Neural progenitor cell (in vitro differentiated cells): ENCODE results near the gene SEC16A. TPM values are rescaled to one million over a fixed set of nuclear protein-coding genes. Genes with fewer than 3 reads are reported as not detected.
A peak's percentile ranks its signal among the peaks of the same experiment; 100 is the strongest.

Experiments used
- DNase-seq: peaks from one replicate; pipeline ENCODE4 v3.0.0-alpha.2; 2016; ENCODE audit warnings: low spot score
- H2AFZ ChIP-seq: fragments of 200-600 bp; sonication (generic); replicated peaks from 2 replicates; pipeline ENCODE4 v1.6.1; 2016; ENCODE audit warnings: antibody characterized with exemption
- H3F3A ChIP-seq: fragments of 200-600 bp; sonication (generic); 2 replicates; pipeline ENCODE4 v1.6.1; 2016; ENCODE audit warnings: antibody characterized with exemption, low read depth
- H3K27ac ChIP-seq: fragments of 200-600 bp; sonication (generic); 2 replicates; pipeline ENCODE4 v1.5.1; 2016; ENCODE audit warnings: mild to moderate bottlenecking
- H3K27me3 ChIP-seq: fragments of 200-600 bp; sonication (generic); 2 replicates; pipeline ENCODE4 v1.6.1; 2016; ENCODE audit warnings: mild to moderate bottlenecking, moderate library complexity
- H3K36me3 ChIP-seq: fragments of 200-600 bp; sonication (generic); 2 replicates; pipeline ENCODE4 v1.5.1; 2016
- H3K4me1 ChIP-seq: fragments of 200-600 bp; sonication (generic); 2 replicates; pipeline ENCODE4 v1.6.1; 2016; ENCODE audit warnings: mixed run types
- H3K4me2 ChIP-seq: fragments of 200-600 bp; sonication (generic); 2 replicates; pipeline ENCODE4 v1.6.1; 2016
- H3K4me3 ChIP-seq: fragments of 200-600 bp; sonication (generic); 2 replicates; pipeline ENCODE4 v1.5.1; 2016
- H3K79me2 ChIP-seq: fragments of 200-600 bp; sonication (generic); 2 replicates; pipeline ENCODE4 v1.6.1; 2016; ENCODE audit warnings: low read depth
- H3K9ac ChIP-seq: fragments of 200-600 bp; sonication (generic); 2 replicates; pipeline ENCODE4 v1.6.1; 2016
- H3K9me3 ChIP-seq: fragments of 200-600 bp; sonication (generic); 2 replicates; pipeline ENCODE4 v1.5.1; 2016; ENCODE audit warnings: low read depth
- H4K20me1 ChIP-seq: fragments of 200-600 bp; sonication (generic); 2 replicates; pipeline ENCODE4 v1.6.1; 2016; ENCODE audit warnings: low read depth
- H3K27ac Mint-ChIP-seq: 3 replicates; pipeline ENCODE4 v1.8.0; 2021; ENCODE audit warnings: mixed read lengths
- H3K27me3 Mint-ChIP-seq: 2 replicates; pipeline ENCODE4 v1.8.0; 2022; ENCODE audit warnings: low read depth, mild to moderate bottlenecking, inconsistent platforms, moderate library complexity, mixed read lengths; ENCODE audit not compliant: insufficient read depth
- H3K36me3 Mint-ChIP-seq: 3 replicates; pipeline ENCODE4 v1.8.0; 2021; ENCODE audit warnings: mixed read lengths
- H3K4me1 Mint-ChIP-seq: 3 replicates; pipeline ENCODE4 v1.8.0; 2021; ENCODE audit warnings: mixed read lengths
- H3K4me3 Mint-ChIP-seq: 3 replicates; pipeline ENCODE4 v1.8.0; 2021; ENCODE audit warnings: mild to moderate bottlenecking, moderate library complexity, mixed read lengths
- H3K9me3 Mint-ChIP-seq: 3 replicates; pipeline ENCODE4 v1.8.0; 2020; ENCODE audit warnings: mixed read lengths
- EZH2 ChIP-seq: fragments of 200-600 bp; sonication (generic); IDR thresholded peaks from 2 replicates; pipeline ENCODE4 v1.6.1; 2017; ENCODE audit warnings: antibody characterized with exemption, mild to moderate bottlenecking, moderate library complexity
- EZH2phosphoT487 ChIP-seq: fragments of 200-600 bp; sonication (generic); IDR thresholded peaks from 2 replicates; pipeline ENCODE4 v1.6.1; 2017; ENCODE audit warnings: antibody characterized with exemption
- total RNA-seq: library from RNA; depleted of rRNA; stranded (reverse); fragments of >200 nt; gene quantifications from 2 replicates; pipeline ENCODE4 v1.2.3, GENCODE V29; 2015; ENCODE audit warnings: low replicate concordance
- TF ChIP-seq, protein P1 (sequence below): fragments of 200-600 bp; sonication (generic); IDR thresholded peaks from 2 replicates; pipeline ENCODE4 v1.5.1; 2017; ENCODE audit warnings: antibody characterized with exemption, mild to moderate bottlenecking

The SEC16A gene
- total RNA-seq, 1 donor from 2014 or later = 16.8 TPM

DNA sequence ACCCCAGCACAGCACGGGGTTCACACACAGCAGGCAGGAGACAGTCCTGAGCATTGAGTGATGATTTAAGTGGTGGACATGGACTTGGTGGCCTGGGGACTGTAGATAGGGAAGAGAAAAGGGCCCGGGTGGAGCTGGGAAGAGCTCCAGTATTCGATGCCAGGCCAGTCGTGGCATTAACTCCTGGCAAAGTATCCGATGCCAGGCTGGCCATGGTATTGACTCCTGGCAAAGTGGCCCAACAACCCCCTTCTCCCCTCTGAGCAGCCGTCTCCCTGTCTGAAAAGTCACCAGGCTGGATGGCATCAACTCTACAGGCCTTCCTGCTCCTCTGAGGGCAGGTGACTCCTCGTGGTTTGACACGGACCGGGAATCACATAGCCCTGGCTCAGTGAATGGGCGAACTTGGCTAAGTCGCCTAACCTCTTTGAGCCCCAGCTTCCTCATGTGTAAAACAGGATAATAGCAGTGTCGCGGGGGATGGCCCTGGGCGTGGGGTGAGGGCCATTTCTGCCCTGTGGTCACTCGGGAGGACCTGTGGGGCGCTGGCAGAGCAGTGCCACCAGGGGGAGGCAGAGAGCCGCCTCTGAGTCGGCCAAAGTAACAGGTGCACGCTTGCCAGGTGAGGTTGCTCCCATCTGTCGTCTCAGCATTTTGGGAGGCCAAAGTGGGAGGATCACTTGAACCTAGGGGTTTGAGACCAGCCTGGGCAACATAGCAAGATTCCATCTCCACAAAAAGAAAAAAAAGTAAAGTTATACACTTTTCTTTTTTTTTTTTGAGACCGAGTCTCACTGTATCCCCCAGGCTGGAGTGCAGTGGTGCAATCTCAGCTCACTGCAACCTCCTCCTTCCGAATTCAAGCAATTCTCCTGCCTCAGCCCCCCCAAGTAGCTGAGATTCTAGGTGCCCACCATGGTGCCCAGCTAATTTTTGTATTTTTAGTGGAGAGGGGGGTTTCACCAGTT is 5.7 kb upstream of the SEC16A start:
- H3K4me3 Mint-ChIP-seq = no peak overlapping the region
- Histone ChIP-seq H4K20me1 (peaks cover 24% of the 10 kb centered on the region), H2AFZ (no peak overlapping the region), H3F3A (peaks cover 16% of the 10 kb centered on the region), H3K27ac (no peak overlapping the region), H3K4me1 (no peaks in the 10 kb centered on the region), H3K9me3 (no peaks in the 10 kb centered on the region), H3K79me2 (peaks cover 8% of the 10 kb centered on the region), H3K36me3 (no peaks in the 10 kb centered on the region), H3K27me3 (no peaks in the 10 kb centered on the region), H3K4me2 (no peak overlapping the region), H3K4me3 (no peak overlapping the region), H3K9ac (no peak overlapping the region)
- peaks cover 3% of the 10 kb centered on the region for H3K36me3 Mint-ChIP-seq
- TF ChIP-seq, protein P1, sequence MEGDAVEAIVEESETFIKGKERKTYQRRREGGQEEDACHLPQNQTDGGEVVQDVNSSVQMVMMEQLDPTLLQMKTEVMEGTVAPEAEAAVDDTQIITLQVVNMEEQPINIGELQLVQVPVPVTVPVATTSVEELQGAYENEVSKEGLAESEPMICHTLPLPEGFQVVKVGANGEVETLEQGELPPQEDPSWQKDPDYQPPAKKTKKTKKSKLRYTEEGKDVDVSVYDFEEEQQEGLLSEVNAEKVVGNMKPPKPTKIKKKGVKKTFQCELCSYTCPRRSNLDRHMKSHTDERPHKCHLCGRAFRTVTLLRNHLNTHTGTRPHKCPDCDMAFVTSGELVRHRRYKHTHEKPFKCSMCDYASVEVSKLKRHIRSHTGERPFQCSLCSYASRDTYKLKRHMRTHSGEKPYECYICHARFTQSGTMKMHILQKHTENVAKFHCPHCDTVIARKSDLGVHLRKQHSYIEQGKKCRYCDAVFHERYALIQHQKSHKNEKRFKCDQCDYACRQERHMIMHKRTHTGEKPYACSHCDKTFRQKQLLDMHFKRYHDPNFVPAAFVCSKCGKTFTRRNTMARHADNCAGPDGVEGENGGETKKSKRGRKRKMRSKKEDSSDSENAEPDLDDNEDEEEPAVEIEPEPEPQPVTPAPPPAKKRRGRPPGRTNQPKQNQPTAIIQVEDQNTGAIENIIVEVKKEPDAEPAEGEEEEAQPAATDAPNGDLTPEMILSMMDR = peak; percentile 99
- TF ChIP-seq EZH2 = no peak
- peaks cover 24% of the 10 kb centered on the region for H3K4me1 Mint-ChIP-seq
- DNase-seq = peak; percentile 80
- no peaks in the 10 kb centered on the region for H3K9me3 Mint-ChIP-seq
- H3K27me3 Mint-ChIP-seq = peaks cover 5% of the 10 kb centered on the region
- no peak overlapping the region for H3K27ac Mint-ChIP-seq

DNA sequence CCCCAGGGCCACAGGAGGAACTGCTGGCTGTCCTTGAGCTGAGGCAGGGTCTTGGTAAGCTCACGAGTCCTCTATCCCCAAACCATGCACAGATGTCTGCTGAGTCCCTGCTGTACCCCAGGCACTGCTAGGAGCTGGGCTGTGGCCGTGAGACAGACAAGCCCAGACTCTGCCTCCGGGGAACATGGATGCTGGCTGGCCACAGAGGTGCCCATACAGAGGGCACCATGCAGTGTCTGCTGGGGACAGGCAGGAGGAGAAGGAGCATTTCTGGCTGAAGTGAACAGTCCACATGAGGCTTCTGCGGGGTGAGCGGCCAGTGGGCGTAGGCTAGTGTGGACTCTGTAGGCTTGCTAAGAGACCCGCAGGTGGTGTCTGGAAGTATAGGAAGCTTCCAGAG is 4.8 kb upstream of the SEC16A start:
- H3K36me3 ChIP-seq = no peaks in the 10 kb centered on the region
- TF ChIP-seq EZH2phosphoT487 (no peak), EZH2 (no peak)
- TF ChIP-seq, protein P1 = no peak
- H3K27me3 ChIP-seq = no peaks in the 10 kb centered on the region
- no peak overlapping the region for H2AFZ ChIP-seq
- no peak overlapping the region for H3K4me3 ChIP-seq
- peaks cover 2% of the 10 kb centered on the region for H3K36me3 Mint-ChIP-seq
- no peak overlapping the region for H3K4me3 Mint-ChIP-seq
- H3K9ac ChIP-seq = no peak overlapping the region
- no peak overlapping the region for H3K27ac ChIP-seq
- DNase-seq = no peak
- peaks cover 19% of the 10 kb centered on the region for H4K20me1 ChIP-seq
- peaks cover 7% of the 10 kb centered on the region for H3K27me3 Mint-ChIP-seq
- H3K27ac Mint-ChIP-seq = peak overlapping the region; percentile 66
- no peaks in the 10 kb centered on the region for H3K4me1 ChIP-seq
- no peak overlapping the region for H3K4me2 ChIP-seq
- peaks cover 10% of the 10 kb centered on the region for H3F3A ChIP-seq
- peaks cover 24% of the 10 kb centered on the region for H3K4me1 Mint-ChIP-seq
- H3K9me3 Mint-ChIP-seq = no peaks in the 10 kb centered on the region
- H3K9me3 ChIP-seq = no peaks in the 10 kb centered on the region
- H3K79me2 ChIP-seq = peaks cover 10% of the 10 kb centered on the region

DNA sequence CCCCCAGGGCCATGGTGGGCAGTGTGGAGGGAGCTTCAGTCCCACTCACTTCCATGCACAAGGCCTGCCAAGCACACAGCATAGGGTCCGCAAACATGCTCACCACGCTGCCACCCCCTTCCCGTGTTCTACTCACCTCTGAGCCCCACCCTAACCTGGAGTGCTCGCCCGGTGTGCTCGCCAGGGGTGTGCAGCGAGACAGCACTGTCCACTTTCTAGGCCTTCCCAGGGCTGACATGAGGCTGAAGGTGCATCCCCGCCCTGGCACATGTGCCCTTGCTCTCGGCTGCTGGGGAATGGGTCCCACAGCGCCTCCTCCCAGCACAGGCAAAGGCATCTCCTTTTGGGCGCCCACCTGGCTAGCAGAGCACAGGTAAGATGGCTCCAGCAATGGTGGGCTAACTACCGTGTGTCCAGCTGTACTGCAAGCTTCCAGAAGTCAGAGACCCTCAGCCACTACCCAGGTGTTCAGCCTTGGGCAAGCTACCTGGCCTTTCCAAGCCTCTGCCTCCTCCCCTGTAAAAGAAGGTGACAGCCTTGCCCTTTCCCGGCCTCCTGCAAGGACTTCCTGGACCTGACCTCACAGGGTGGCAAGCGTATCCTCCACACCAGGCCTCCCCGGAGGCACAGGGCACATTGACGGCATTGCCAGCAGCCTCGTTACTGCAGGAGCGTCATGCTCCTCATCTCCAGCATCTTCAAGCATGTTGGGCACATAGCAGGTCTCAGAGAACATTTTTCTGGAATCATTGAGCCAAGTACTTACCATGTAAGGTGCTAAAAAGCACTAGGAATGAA is 4.2 kb upstream of the SEC16A start:
- DNase-seq = no peak
- no peak overlapping the region for H2AFZ ChIP-seq
- peaks cover 10% of the 10 kb centered on the region for H3K27me3 Mint-ChIP-seq
- no peak overlapping the region for H3K4me2 ChIP-seq
- H3K36me3 ChIP-seq = no peaks in the 10 kb centered on the region
- H3K4me3 ChIP-seq = no peak overlapping the region
- TF ChIP-seq EZH2 (no peak), EZH2phosphoT487 (no peak)
- TF ChIP-seq, protein P1 = no peak
- peaks cover 24% of the 10 kb centered on the region for H4K20me1 ChIP-seq
- H3K9ac ChIP-seq = no peak overlapping the region
- H3K27ac Mint-ChIP-seq = no peak overlapping the region
- H3K79me2 ChIP-seq = peaks cover 16% of the 10 kb centered on the region
- no peaks in the 10 kb centered on the region for H3K27me3 ChIP-seq
- no peak overlapping the region for H3K27ac ChIP-seq
- no peaks in the 10 kb centered on the region for H3K36me3 Mint-ChIP-seq
- H3K4me1 Mint-ChIP-seq = peaks cover 28% of the 10 kb centered on the region
- H3K9me3 ChIP-seq = no peaks in the 10 kb centered on the region
- no peaks in the 10 kb centered on the region for H3K4me1 ChIP-seq
- peaks cover 10% of the 10 kb centered on the region for H3F3A ChIP-seq
- no peak overlapping the region for H3K4me3 Mint-ChIP-seq
- H3K9me3 Mint-ChIP-seq = no peaks in the 10 kb centered on the region
